H1 (cell line): Measurements from ENCODE around the gene TIGD6. TPM values are rescaled to one million over a fixed set of nuclear protein-coding genes. Genes with fewer than 3 reads are reported as not detected.

Experiments used
- SIRT6 ChIP-seq: IDR thresholded peaks from one replicate; pipeline ENCODE4 v1.7.1; 2012; ENCODE audit warnings: low read length, inconsistent platforms
- polyA plus RNA-seq, 7 experiments: library from polyadenylated mRNA; depleted of rRNA in 3 of 7; stranded (reverse) in 5 of 7; unstranded in 2 of 7; fragments of >200 nt in 5 of 7; fragments of 200-250 nt in 2 of 7; gene quantifications; 1 replicate in 5 of 7; 2 replicates in 1 of 7; 4 replicates in 1 of 7; pipeline versions ENCODE4 v1.2.1 to v1.2.3, GENCODE V29; 2011 to 2013; ENCODE audit warnings: missing spikeins in 2 of 7, mixed read lengths in 2 of 7
- total RNA-seq: library from RNA; stranded (reverse); fragmentation: NEBNext Ultra II Directional; extraction: Animal tissue kit (Norgen Biotek cat#: 25700); gene quantifications from 2 replicates; pipeline ENCODE4 v1.2.1, GENCODE V29; 2021

Gene TIGD6
- total and polyA plus RNA-seq, 2 of the 8 experiments (the other 6 are each of a cell fraction or from before 2014, with no cell fraction given), result 1.3 to 2.4 TPM

- TF ChIP-seq SIRT6, result no peak
Observed at GRCh38 chr5:150046031-150046430, 45.6 kb upstream of the TIGD6 start (continued).
